ENCODE measurements around the gene MCC. TPM values are rescaled to one million over a fixed set of nuclear protein-coding genes. Genes with fewer than 3 reads are reported as not detected.

The MCC gene
- polyA plus RNA-seq, 2 of the 4 experiments (the other 2 are of a cell fraction) = 0.09 to 0.10 TPM

DNA sequence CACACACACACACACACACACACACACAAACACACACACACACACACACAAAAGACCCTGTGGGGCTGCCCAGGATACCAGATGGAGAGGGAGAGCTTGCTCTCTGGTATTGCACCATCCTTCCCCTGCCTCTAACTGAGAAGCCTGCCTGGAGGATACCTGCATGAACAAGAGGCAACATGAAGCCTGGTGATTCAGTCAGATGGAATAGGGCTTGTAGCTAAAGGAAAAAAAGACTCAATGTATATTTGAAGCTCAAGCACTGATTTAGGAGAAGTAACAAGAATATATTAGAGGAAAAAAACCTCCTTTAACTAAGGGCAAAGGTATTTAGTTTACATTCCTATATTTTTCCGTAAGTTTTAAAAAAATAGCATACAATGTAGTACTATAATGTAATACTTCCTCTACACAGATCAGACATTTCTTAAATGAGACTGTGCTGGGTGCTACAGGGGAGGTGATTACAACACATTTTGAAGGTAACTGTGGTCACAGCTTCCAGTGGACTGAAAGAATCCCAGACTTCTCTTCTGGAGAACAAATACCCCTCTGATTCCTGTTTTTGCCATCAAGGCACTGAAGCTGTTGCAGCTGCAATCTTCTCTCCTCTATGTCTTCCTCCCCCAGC is 342.4 kb downstream of the MCC start:
- ChIA-PET POLR2A (no interaction called here), CTCF (interaction anchor here (1.2 kb wide), 1 partner anchor 22 kb away, joined by 3 read pairs; no protein-coding TSS in a partner anchor)
- Histone ChIP-seq H3K9me3 (no peaks in the 10 kb centered on the region), H3K4me2 (no peak overlapping the region), H3K4me3 (no peak overlapping the region), H3K27ac (no peak overlapping the region), H3K4me1 (no peaks in the 10 kb centered on the region)
- TF ChIP-seq JUNB (IDR thresholded peaks at IDR 0.05) (no peak), KDM5A (IDR thresholded peaks at IDR 0.05) (no peak), NPAS2 (CRISPR knock-in tag; IDR thresholded peaks at IDR 0.05; ENCODE audit: borderline replicate concordance) (no peak), BHLHE40 (IDR thresholded peaks at IDR 0.05; ENCODE audit: low read depth, low read length) (no peak), SREBF2 (IDR thresholded peaks at IDR 0.05) (no peak), TFCP2L1 (CRISPR knock-in tag; IDR thresholded peaks at IDR 0.05) (no peak), HOXB5 (CRISPR knock-in tag; IDR thresholded peaks at IDR 0.05) (no peak)
- no peak for ATAC-seq
- DNase-seq (ENCODE audit: low read depth in 1 of 2, low spot score in 1 of 2) = no peak
- no peak for FAIRE-seq
- 13% methylated on average over 1 of the region's 1 CpG for WGBS (ENCODE audit: missing lambda C conversion rate)

DNA sequence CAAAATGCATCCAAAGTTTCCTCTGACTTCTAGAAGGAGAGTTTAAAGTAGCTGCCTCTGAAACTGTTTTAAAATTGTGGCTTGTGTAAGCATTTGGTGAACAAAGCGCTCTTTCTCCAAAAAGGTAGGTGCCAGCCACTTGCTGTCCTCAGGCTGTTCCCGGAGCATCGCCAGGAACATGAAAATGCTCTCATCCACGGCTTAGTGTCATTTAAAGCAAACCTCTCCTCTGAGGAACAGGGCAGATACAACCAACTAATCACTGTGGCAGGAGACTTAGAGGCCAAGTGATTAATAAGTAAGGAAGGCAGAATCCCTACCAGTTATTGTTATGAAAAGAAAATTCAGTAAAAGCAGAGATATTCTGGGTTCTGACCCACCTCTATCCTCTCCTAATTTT is 346.1 kb downstream of the MCC start:
- Histone ChIP-seq H3K4me1 (no peaks in the 10 kb centered on the region), H3K4me3 (no peak overlapping the region), H3K9me3 (no peaks in the 10 kb centered on the region), H3K27ac (no peak overlapping the region), H3K4me2 (no peak overlapping the region)
- WGBS (ENCODE audit: missing lambda C conversion rate) = 31% methylated on average over 4 of the region's 4 CpGs
- no peak for DNase-seq (ENCODE audit: low read depth in 1 of 2, low spot score in 1 of 2)
- ChIA-PET CTCF (no interaction called here), POLR2A (no interaction called here)
- TF ChIP-seq RARB (CRISPR knock-in tag; IDR thresholded peaks at IDR 0.05) (no peak), RNF2 (IDR thresholded peaks at IDR 0.05; ENCODE audit: borderline replicate concordance, low read depth) (no peak), HEYL (CRISPR knock-in tag; IDR thresholded peaks at IDR 0.05) (no peak), GATA3 (IDR thresholded peaks at IDR 0.05; ENCODE audit: borderline replicate concordance) (no peak)
- ATAC-seq = no peak
- no peak for FAIRE-seq

- TF ChIP-seq EHF (CRISPR knock-in tag; IDR thresholded peaks at IDR 0.05) (no peak), CEBPB (IDR thresholded peaks at IDR 0.05) (no peak), E2F6 (IDR thresholded peaks at IDR 0.05; ENCODE audit: borderline replicate concordance, low read depth) (no peak), ATOH8 (CRISPR knock-in tag; IDR thresholded peaks at IDR 0.05; ENCODE audit: low read depth) (no peak), NFE2L2 (conservative IDR thresholded peaks at IDR 0.05; ENCODE audit: low read length) (no peak), HOXB13 (CRISPR knock-in tag; IDR thresholded peaks at IDR 0.05; ENCODE audit: low read depth) (no peak), RAD21 (conservative IDR thresholded peaks at IDR 0.05 in 1 of 2, IDR thresholded peaks at IDR 0.05 in 1 of 2) (no peak), RFX5 (IDR thresholded peaks at IDR 0.05) (no peak), EHMT2 (IDR thresholded peaks at IDR 0.05; ENCODE audit: low read depth) (no peak), BCL3 (IDR thresholded peaks at IDR 0.05) (no peak), RCOR1 (IDR thresholded peaks at IDR 0.05; ENCODE audit: low read depth, low read length) (no peak)
- TF ChIP-seq, protein P1, sequence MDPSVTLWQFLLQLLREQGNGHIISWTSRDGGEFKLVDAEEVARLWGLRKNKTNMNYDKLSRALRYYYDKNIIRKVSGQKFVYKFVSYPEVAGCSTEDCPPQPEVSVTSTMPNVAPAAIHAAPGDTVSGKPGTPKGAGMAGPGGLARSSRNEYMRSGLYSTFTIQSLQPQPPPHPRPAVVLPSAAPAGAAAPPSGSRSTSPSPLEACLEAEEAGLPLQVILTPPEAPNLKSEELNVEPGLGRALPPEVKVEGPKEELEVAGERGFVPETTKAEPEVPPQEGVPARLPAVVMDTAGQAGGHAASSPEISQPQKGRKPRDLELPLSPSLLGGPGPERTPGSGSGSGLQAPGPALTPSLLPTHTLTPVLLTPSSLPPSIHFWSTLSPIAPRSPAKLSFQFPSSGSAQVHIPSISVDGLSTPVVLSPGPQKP (IDR thresholded peaks at IDR 0.05; ENCODE audit: low read depth, low read length) = no peak
- TF ChIP-seq, protein P2, sequence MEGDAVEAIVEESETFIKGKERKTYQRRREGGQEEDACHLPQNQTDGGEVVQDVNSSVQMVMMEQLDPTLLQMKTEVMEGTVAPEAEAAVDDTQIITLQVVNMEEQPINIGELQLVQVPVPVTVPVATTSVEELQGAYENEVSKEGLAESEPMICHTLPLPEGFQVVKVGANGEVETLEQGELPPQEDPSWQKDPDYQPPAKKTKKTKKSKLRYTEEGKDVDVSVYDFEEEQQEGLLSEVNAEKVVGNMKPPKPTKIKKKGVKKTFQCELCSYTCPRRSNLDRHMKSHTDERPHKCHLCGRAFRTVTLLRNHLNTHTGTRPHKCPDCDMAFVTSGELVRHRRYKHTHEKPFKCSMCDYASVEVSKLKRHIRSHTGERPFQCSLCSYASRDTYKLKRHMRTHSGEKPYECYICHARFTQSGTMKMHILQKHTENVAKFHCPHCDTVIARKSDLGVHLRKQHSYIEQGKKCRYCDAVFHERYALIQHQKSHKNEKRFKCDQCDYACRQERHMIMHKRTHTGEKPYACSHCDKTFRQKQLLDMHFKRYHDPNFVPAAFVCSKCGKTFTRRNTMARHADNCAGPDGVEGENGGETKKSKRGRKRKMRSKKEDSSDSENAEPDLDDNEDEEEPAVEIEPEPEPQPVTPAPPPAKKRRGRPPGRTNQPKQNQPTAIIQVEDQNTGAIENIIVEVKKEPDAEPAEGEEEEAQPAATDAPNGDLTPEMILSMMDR (IDR thresholded peaks at IDR 0.05) = no peak
- Histone ChIP-seq H3K4me3 (no peak overlapping the region), H3K27ac (no peak overlapping the region), H3K9me3 (no peaks in the 10 kb centered on the region), H3K4me1 (no peaks in the 10 kb centered on the region), H3K4me2 (no peak overlapping the region)
- ChIA-PET CTCF (no interaction called here), POLR2A (no interaction called here)
- DNase-seq (ENCODE audit: low read depth in 1 of 2, low spot score in 1 of 2) = no peak
- WGBS (ENCODE audit: missing lambda C conversion rate) = 10% methylated on average over 9 of the region's 9 CpGs
- no peak; a peak in 2 of 6 replicates for ATAC-seq
- FAIRE-seq = no peak
Measured at GRCh38 chr5:113140837-113141671, 347.2 kb downstream of the MCC start.

All from A549 (cell line).